AG08395 (cell line): Measurements from ENCODE around the gene STK24.

ENCODE experiments used
- DNase-seq: peaks from one replicate; pipeline ENCODE4 v3.0.0; 2012; ENCODE audit warnings: mixed read lengths, low spot score

Gene STK24

DNA sequence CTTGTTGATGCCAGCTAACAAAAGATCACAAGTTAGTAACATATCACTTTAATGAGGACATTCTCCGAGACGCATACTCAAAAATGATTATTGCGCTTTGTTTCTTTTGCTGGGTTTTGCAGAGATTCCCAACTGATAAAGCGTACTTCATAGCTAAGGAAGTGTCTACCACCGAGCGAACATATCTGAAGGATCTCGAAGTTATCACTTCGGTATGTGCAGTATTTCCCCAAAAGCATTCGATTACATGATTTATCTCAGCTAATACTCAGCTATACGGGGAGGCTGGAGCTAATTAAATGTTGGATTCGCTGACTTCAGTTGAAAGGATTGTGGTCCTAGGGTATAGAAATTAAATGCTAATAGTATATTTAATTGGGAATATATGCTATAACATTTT, 166.3 kb downstream of the STK24 start:
- no peak for DNase-seq

DNA sequence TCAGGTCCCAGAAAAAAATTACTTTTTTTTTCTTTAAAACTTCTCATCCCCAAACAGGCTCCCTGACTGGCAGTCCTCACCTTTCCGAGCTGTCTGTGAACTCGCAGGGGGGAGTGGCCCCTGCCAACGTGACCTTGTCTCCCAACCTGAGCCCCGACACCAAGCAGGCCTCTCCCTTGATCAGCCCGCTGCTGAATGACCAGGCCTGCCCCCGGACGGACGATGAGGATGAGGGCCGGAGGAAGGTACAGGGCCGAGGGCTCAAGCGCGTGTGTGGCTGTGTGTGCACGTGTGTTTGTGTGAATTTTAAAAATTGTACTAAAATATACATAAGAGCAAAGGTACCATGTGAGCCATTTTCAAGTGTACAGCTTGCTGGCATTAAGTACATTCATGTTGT, 167.6 kb downstream of the STK24 start:
- no peak for DNase-seq

DNA sequence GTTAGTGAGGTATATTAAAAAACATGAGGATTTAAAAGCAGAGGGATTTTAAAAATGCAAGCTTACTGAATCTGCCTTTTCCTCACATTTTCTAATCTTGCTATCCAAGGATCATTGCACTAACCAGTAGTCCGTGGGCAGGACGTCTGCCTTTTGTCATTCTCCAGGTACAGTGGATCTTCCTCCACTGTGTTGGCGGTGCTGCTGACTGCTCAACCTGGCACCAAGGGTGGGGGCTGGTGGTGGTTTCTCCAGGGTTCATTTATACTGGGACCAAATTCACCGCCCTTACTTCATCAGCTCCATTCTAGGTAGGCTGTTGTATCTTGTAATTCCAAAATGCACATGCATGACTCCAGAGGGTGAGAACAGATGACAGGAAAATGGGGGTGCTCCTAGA, 169.3 kb downstream of the STK24 start:
- no peak for DNase-seq

DNA sequence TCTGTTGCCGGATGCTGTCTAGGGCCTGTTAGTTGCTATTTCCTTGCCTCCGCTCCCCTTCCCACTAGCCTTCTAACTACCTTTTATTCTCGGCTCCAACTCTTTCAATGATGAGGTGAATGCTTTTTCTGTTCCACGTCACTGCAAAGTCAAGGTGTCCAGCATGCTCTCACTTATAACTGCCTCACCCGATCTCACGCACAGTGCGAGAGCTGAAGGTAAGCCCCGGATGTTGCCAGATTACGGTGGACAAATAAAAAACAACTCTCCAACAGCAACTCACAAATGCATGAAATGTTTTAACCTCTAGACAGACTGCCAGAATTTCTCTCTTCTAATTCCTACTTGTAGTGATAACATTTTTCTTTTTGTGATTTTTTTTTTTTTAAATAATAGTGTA, 169.9 kb downstream of the STK24 start:
- no peak for DNase-seq

DNA sequence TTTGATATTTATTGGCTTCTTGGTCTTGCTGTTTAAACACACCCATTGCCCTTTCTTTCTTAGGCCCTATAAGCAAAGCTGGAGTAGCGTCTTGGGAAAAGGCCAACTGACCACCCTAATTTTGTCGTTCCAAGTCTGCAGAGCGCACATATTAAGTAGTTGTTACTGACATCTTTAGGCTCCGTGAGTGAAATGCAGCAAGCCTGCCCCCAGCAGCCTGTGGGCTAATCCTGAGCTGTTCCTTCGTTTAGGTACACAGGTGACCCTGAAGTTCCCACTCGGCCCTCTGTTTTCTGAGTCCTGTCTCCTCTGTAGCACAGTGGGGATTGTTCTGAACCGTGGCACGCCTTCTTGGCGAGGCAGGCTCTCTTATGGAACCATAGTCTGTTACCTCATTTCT, 170.5 kb downstream of the STK24 start:
- no peak for DNase-seq

DNA sequence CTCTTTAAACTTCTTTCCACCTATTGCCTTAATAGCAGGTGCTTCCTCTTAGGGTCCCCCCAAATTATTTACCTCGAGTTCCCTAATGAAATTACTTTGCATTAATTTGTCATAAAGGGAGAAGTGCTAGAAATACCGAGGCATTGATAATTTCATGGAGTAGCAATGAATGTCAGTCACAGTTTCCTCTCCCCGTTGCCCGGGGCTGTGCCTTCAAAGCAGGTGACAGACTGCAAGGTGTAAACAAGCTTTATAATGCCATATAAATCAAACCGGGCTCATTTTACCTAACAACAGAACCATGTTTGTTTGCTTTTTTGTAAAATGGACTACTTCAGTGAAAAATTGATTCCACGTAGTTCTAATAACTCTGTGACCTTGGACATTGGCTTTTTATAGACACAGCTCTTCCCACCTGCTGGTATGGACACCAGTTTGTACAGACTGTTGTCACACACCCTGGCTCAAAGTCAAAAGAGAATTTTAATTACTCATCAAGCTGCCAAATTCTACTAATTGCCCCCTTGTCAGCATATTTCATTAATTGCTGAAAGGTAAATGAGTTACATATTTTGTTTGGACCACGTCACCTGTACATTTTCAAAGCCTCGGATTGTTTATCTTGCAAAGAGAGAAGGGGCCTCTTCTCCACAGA, 171.1 kb downstream of the STK24 start:
- no peak for DNase-seq

DNA sequence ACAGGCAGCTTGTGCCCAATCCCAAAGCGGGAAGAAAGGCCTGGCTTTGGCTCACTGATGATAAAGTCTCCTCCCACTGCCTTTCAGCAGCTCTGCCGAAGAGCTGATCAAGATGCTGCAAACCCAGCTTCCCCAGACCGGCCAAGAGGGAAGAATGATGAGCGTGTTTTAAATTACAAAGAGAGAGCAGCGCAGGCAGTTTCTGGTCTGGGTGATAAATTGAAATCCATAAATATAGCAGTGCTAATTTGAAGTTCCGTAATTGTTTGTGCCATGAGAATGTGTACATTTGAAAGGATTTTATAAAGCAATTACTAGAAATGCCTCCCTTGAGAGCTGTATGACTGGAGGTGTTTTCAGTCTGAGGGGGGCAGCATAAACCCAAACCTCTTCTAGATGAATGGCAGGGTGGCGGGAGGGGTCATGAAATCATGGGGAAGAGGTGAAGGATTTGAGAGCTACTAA, 171.8 kb downstream of the STK24 start:
- peak; percentile 64 for DNase-seq

DNA sequence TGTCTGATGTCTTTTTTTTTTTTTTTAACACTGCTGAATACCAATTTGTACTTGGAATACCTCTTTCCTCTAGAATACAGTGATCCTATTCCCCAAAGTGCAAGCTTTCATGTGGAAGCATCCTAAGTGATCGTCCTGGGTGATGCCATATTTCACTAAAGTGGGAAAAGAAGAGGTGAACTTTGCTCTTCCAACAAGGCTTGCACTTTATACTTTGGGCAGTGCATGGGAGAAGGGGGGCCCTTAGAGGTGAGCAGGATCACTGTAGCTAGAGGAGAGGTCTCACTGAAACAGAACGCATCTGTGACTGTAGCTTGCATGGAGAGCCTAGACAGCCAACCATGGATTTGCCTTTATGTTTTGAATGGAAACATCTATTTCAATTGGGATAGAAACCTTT, 173.8 kb downstream of the STK24 start:
- no peak for DNase-seq

DNA sequence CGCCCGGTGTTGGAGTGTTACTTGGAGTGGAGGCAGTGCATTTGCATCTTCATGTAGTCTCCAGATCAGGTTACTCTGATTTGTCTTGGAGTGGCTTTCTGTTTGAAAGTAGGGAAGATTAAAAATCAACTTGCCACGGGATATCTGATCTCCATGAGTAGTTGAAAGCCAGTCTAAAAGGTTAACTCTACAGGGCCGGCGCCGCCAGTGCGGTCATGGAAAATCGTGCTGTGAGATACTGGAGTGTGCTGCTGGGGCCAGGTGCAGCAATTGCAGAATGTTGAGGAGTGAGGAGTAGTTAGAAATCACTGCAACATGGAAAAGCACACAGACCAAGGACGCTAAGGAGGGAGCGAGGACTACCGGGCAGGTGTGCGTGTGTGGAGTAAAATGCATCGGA, 175.0 kb downstream of the STK24 start:
- DNase-seq, result no peak

DNA sequence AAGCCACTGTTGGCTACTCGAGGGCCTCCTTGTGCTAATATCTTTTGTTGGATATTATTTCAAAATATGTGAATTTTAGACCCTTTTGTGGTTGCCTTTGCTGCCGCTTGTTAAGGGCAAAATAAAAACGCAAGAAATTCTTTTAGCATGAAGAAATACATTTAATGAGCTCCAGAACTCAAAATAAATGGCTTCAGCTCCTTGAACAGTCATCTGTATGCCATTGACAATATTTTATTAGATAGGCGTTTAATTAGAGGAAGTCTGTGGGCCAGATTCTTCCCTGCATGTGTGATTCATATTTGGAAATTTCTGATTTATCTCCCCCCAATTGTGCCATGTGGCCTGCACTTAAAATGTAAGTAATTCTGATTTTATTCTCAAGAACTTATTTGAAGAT, 177.2 kb downstream of the STK24 start:
- peak; percentile 68 for DNase-seq

DNA sequence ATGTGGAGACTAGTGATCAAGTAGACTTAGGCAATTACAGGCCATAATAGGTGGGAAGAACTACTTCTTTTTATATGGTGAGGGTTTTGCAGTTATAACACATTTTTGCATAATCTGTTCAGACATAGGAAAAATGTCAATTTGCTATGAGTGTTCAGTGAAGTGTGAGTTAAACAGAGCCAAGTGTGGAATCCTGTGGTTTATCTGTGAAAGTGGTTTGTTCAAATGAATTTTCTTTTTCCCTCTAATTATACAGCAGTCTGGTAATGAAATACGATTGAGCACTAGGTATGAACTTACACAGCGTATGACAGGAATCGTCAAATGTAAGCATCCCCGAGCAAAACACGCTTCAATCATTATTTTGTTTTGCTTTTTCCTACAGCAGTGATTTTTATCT, 178.3 kb downstream of the STK24 start:
- no peak for DNase-seq

DNA sequence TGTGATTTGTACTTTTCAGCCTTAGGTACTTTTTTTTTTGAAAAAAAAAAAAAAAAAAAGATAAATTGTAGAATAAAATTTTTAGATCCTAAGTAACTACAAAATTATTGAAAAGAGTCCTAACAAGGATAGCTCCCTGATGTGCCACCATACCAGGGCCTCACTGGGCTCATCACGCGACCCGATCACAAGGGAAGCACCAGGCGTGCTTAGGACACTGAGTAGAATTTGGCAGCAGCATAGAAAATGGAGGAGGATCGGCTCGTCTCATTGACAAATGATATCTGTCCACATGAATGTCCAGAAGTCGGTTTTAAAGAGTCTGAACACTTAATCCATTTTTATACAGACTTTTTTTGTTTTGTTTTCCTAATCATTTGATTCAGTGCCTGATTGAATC, 179.0 kb downstream of the STK24 start:
- DNase-seq, result no peak

DNA sequence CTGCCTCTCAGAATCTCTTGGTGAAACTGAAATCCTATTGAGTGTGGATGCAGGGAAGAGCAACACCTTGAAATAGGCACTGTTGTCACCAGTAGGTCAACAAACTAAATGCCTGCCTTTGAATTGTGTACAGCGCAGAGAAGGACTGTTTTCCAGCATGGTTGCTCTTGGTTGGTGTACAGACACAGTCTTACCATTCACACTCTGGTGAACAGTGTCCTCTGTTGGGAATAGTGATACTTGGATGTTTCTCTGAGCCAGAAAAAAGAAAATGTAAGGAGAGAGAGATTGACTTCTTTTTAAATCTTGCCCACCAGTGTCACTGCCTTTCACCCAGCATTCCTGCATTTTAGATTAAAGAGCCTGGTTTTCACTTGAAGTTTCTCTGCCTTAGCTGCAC, 179.7 kb downstream of the STK24 start:
- DNase-seq, result no peak

DNA sequence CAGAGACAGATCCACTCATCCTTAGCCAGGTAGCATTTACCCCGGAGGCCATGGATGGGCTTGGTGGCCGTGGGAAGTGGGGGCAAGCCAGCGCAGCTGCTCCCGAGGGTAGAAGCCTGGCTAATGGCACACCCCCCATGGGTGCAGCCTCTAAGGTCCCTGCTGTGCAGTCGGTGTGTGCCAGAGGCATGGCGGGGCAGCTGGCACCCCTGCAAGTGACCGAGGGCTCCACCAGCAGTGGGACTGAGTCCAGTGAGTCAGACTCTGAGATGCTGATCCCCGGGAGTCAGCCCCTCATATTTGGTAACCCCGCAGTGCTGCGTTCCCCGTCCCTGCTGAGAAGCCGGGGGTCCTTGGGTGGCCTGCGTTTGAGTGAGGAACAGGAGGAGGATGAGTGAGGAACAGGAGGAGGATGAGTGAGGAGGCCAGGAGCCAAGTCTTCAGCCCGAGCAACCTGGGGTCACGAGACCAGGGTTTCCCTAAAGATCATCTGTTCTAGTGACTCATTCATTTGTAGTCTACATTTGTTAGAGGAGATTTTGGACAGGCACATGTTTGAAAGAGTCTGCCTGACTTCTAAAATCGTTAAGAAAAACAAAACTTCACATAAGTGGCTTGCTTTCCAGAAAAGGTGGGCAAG, 180.7 kb downstream of the STK24 start:
- no peak for DNase-seq
